ENCODE measurements around the gene THBS4.
"Not testable (repeated sequence)": the region's sequence is repeated elsewhere in the genome, so short reads cannot be mapped to it uniquely, and the experiment has no call there.

Gene THBS4

GRCh38 chr5:80076131-80077050, 41.2 kb downstream of the THBS4 start:
- DNase-seq (ENCODE audit: low read depth in 3 of 3) = no peak

GRCh38 chr5:80077051-80077714, 42.0 kb downstream of the THBS4 start:
- DNase-seq (ENCODE audit: low read depth in 3 of 3) = no peak

DNA sequence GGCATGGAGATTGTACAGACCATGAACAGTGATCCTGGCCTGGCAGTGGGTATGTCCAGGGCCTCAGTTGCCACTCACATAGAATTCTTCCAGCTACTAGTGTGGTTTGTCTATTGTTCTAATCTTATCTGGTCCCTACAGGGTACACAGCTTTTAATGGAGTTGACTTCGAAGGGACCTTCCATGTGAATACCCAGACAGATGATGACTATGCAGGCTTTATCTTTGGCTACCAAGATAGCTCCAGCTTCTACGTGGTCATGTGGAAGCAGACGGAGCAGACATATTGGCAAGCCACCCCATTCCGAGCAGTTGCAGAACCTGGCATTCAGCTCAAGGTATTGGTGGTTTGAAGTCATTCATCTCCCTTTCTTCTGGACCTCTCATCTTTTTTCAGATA, 43.8 kb downstream of the THBS4 start:
- DNase-seq (ENCODE audit: low read depth in 3 of 3) = no peak

DNA sequence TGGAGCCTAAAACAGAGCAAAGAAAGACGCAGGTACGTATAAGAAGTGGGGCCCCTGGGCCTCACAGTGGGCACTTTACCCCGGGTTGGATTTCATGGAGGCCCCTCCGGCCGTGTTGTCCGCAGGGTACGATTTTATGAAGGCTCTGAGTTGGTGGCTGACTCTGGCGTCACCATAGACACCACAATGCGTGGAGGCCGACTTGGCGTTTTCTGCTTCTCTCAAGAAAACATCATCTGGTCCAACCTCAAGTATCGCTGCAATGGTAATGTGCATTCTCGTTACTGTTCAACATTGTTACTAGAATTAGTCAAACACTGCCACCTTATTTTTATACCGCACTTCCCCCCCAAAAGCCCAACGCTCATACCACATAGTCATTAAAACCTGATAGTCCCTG, 47.1 kb downstream of the THBS4 start:
- no peak for DNase-seq (ENCODE audit: low read depth in 3 of 3)

- peak in 2 of 3 experiments; percentile 41 to 66 for DNase-seq (ENCODE audit: low read depth in 3 of 3)
Measured at GRCh38 chr5:80082731-80083100, 47.6 kb downstream of the THBS4 start.

- DNase-seq (ENCODE audit: low read depth in 3 of 3) = peak in 1 of 3 experiments; percentile 9
Measured at GRCh38 chr5:80083101-80083890, 48.1 kb downstream of the THBS4 start.

DNA sequence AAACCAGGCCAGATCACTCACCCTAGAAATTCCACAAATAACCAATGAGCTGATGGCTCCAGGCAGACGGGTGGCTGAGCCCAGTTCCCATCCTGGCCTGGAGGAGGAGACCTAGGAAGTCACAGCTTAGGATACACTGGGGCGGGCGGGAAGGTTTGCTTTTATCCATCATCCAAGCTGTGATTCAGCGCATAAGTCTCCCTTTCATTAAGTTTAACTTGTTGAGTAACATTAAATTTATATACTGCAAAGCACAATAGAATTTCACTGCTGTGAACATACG, 55.7 kb downstream of the THBS4 start:
- DNase-seq (ENCODE audit: low read depth in 3 of 3) = no peak

DNA sequence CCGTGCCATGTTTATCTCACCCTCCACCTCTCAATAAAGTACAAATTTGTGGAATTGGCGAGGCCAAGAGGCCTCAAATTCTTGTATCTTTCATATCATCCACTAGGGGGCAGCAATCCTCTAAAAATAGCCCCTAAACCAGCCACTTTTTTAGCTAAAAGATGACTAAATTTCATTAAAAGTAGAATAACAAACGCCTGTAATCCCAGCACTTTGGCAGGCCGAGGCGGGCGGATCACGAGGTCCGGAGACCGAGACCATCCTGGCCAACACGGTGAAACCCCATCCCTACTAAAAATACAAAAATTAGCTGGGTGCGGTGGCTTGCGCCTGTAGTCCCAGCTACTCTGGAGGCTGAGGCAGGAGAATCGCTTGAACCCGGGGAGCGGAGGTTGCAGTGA, 56.6 kb downstream of the THBS4 start:
- peak in 2 of 3 experiments; percentile 3 to 13 for DNase-seq (ENCODE audit: low read depth in 3 of 3)

DNA sequence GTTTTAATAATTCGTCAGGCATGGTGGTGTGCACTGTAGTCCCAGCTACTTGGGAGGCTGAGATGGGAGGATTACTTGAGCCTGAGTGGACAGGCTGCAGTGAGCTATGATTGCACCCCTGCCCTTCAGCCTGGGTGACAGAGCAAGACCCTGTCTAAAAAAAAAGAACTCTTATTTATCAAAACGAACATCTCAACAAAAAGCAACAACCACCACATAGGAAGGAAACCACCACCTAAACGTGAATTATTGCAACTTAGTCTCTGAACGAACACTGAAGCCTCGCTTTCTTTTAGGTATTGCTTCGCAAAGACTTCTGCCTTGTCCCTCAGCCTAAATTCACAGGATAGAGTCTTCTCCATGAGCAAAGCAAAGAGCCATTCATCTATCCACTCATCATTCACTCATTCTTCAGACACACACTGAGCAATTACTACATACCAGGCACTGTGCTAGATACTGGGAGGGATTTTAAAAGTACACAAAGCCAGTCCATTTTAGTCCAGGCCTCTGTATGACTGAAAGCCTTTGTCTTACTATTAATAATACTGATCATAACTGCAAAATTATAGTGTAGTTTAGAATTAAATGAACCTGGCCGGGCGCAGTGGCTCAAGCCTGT, 57.4 kb downstream of the THBS4 start:
- DNase-seq (ENCODE audit: low read depth in 3 of 3) = no peak

- no peak for DNase-seq (ENCODE audit: low read depth in 3 of 3)
Measured at GRCh38 chr5:80093796-80094195, 58.6 kb downstream of the THBS4 start.

DNA sequence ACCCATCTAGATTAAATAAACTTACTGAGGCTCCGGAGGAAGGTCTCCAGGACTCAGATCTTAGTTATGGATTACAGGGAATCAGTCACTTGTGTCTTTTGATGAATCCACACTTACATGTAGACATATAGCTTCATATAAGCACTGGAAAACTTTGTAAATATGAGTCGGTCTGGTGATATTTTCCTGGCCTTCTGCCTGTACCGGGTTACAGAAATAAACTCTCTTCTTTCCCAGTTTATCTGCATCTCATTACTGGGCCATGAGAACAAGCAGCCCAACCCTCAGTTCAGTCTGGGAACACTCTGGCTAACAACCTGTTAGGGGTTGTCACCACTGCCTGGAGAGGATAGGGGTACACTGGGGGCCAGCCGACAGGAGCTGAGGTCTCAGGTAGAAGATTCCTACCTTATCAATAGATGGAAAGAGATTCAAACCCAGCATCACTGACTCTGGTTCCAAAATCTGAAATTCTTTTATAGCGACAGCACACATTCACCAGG, 59.1 kb downstream of the THBS4 start:
- DNase-seq (ENCODE audit: low read depth in 3 of 3) = no peak

GRCh38 chr5:80097451-80097850, 62.3 kb downstream of the THBS4 start:
- DNase-seq (ENCODE audit: low read depth in 3 of 3) = no peak

GRCh38 chr5:80101993-80102392, 66.8 kb downstream of the THBS4 start:
- no peak for DNase-seq (ENCODE audit: low read depth in 3 of 3)

- DNase-seq (ENCODE audit: low read depth in 3 of 3) = no peak
Measured at GRCh38 chr5:80103371-80103770, 68.2 kb downstream of the THBS4 start.

GRCh38 chr5:80105698-80106439, 70.7 kb downstream of the THBS4 start:
- DNase-seq (ENCODE audit: low read depth in 3 of 3) = no peak

DNA sequence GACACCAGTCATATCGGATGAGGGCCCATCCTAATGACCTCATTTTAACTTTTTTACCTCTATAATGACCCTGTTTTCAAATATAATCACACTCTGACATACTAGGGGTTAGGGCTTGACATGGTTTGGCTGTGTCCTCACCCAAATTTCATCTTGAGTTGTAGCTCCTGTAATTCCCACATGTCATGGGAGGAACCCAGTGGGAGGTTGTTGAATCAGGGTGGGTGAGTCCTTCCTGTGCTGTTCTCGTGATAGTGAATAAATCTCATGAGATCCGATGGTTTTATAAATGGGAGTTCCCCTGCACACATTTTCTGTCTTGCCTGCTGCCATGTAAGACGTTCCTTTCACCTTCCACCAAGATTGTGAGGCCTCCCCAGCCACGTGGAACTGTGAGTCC, 71.8 kb downstream of the THBS4 start:
- no peak for DNase-seq (ENCODE audit: low read depth in 3 of 3)

- no peak for DNase-seq (ENCODE audit: low read depth in 3 of 3)
Measured at GRCh38 chr5:80109646-80110478, 74.7 kb downstream of the THBS4 start.

- DNase-seq (ENCODE audit: low read depth in 3 of 3) = not testable (repeated sequence)
Measured at GRCh38 chr5:80111376-80111990, 76.3 kb downstream of the THBS4 start.

DNA sequence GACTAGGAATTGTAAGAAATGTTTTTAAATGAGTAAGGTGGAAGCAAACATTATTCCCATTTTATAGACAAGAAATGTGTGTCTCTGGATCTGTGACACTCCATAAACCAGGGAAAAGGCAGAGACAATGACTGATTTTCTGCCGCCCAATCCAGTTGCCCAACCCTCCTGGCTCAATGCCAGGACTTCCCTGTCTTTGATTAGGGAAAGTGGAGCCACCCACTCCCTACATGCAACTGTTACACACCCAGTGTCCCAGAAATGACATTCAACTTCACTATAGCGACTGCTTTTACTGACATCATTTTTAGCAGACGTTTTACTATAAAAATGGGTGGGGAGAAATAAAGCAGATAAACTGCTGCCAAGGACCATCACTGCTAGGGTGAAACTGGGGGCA, 79.7 kb downstream of the THBS4 start:
- no peak for DNase-seq (ENCODE audit: low read depth in 3 of 3)

GRCh38 chr5:80116000-80116399, 80.9 kb downstream of the THBS4 start:
- DNase-seq (ENCODE audit: low read depth in 3 of 3) = no peak

All from stimulated activated CD4-positive, alpha-beta T cell treated with anti-CD3 and anti-CD28 coated beads, TNF-alpha, amount 100 ng/mL, for 24 hours (primary cell).